Stimulated activated memory B cell treated with anti-CD40 and anti-IgM and Interleukin-4, amounts not matched to agents 10 μg/mL and 1 μg/mL and 100 μg/mL, for 72 hours (primary cell): ENCODE results near the gene TLE4.
"Not testable (repeated sequence)": the region's sequence is repeated elsewhere in the genome, so short reads cannot be mapped to it uniquely, and the experiment has no call there.

Experiments used
- ATAC-seq: fragments of 150-1000 bp; cut with Tn5 transposase; 2 replicates; pipeline ENCODE4 v1.10.0; 2021
- H3K27ac Mint-ChIP-seq: one replicate; pipeline ENCODE4 v1.8.0; 2022; ENCODE audit warnings: mild to moderate bottlenecking, mixed read lengths
- H3K27me3 Mint-ChIP-seq: one replicate; pipeline ENCODE4 v1.8.0; 2022; ENCODE audit warnings: mixed read lengths
- H3K36me3 Mint-ChIP-seq: one replicate; pipeline ENCODE4 v1.8.0; 2022; ENCODE audit warnings: mixed read lengths
- H3K4me1 Mint-ChIP-seq: one replicate; pipeline ENCODE4 v1.8.0; 2022; ENCODE audit warnings: mixed read lengths
- H3K4me3 Mint-ChIP-seq: one replicate; pipeline ENCODE4 v1.8.0; 2022; ENCODE audit warnings: mild to moderate bottlenecking, moderate library complexity, mixed read lengths
- H3K9me3 Mint-ChIP-seq: one replicate; pipeline ENCODE4 v1.8.0; 2022; ENCODE audit warnings: mixed read lengths

TLE4 gene

GRCh38 chr9:79632705-79633104 lies 60.9 kb downstream of the TLE4 start:
- no peak for ATAC-seq
- Mint-ChIP-seq H3K9me3 (no peaks in the 10 kb centered on the region), H3K4me1 (peaks cover 66% of the 10 kb centered on the region), H3K27me3 (no peaks in the 10 kb centered on the region), H3K4me3 (no peak overlapping the region), H3K27ac (no peak overlapping the region), H3K36me3 (peaks cover 56% of the 10 kb centered on the region)

GRCh38 chr9:79633558-79633957 lies 61.8 kb downstream of the TLE4 start:
- Mint-ChIP-seq H3K36me3 (peaks cover 56% of the 10 kb centered on the region), H3K9me3 (no peaks in the 10 kb centered on the region), H3K27ac (no peak overlapping the region), H3K27me3 (no peaks in the 10 kb centered on the region), H3K4me1 (peaks cover 57% of the 10 kb centered on the region), H3K4me3 (no peak overlapping the region)
- ATAC-seq, result no peak

GRCh38 chr9:79637177-79637925 lies 65.6 kb downstream of the TLE4 start:
- Mint-ChIP-seq H3K36me3 (peaks cover 80% of the 10 kb centered on the region), H3K27ac (no peak overlapping the region), H3K9me3 (peaks cover 3% of the 10 kb centered on the region), H3K4me3 (no peak overlapping the region), H3K27me3 (no peaks in the 10 kb centered on the region), H3K4me1 (peaks cover 34% of the 10 kb centered on the region)
- ATAC-seq, result no peak

- ATAC-seq, result no peak
- H3K27me3 Mint-ChIP-seq, result no peaks in the 10 kb centered on the region
- no peak overlapping the region for H3K4me3 Mint-ChIP-seq
- peaks cover 79% of the 10 kb centered on the region for H3K36me3 Mint-ChIP-seq
- H3K4me1 Mint-ChIP-seq, result peaks cover 22% of the 10 kb centered on the region
- H3K9me3 Mint-ChIP-seq, result peaks cover 8% of the 10 kb centered on the region
- no peak overlapping the region for H3K27ac Mint-ChIP-seq
Observed at GRCh38 chr9:79638806-79639205, 67.0 kb downstream of the TLE4 start.

GRCh38 chr9:79639354-79639753 lies 67.6 kb downstream of the TLE4 start:
- Mint-ChIP-seq H3K27me3 (no peaks in the 10 kb centered on the region), H3K4me3 (no peak overlapping the region), H3K36me3 (peaks cover 85% of the 10 kb centered on the region), H3K9me3 (peaks cover 12% of the 10 kb centered on the region), H3K4me1 (peaks cover 22% of the 10 kb centered on the region), H3K27ac (no peak overlapping the region)
- ATAC-seq, result no peak

- peaks cover 14% of the 10 kb centered on the region for H3K9me3 Mint-ChIP-seq
- H3K4me3 Mint-ChIP-seq, ATAC-seq, H3K27ac Mint-ChIP-seq, H3K27me3 Mint-ChIP-seq: not testable (repeated sequence)
- peaks cover 24% of the 10 kb centered on the region for H3K4me1 Mint-ChIP-seq
- peaks cover 91% of the 10 kb centered on the region for H3K36me3 Mint-ChIP-seq
Observed at GRCh38 chr9:79640067-79640466, 68.3 kb downstream of the TLE4 start.

GRCh38 chr9:79641070-79641469 lies 69.3 kb downstream of the TLE4 start:
- ATAC-seq, result no peak
- Mint-ChIP-seq H3K4me3 (no peak overlapping the region), H3K4me1 (peaks cover 15% of the 10 kb centered on the region), H3K9me3 (peaks cover 14% of the 10 kb centered on the region), H3K27me3 (no peaks in the 10 kb centered on the region), H3K27ac (no peak overlapping the region), H3K36me3 (peaks cover 84% of the 10 kb centered on the region)

GRCh38 chr9:79642671-79643070 lies 70.9 kb downstream of the TLE4 start:
- H3K27ac Mint-ChIP-seq, result no peak overlapping the region
- ATAC-seq, result no peak
- peaks cover 69% of the 10 kb centered on the region for H3K36me3 Mint-ChIP-seq
- peaks cover 14% of the 10 kb centered on the region for H3K9me3 Mint-ChIP-seq
- peaks cover 11% of the 10 kb centered on the region for H3K4me1 Mint-ChIP-seq
- no peaks in the 10 kb centered on the region for H3K27me3 Mint-ChIP-seq
- H3K4me3 Mint-ChIP-seq, result no peak overlapping the region

- H3K36me3 Mint-ChIP-seq, result peaks cover 55% of the 10 kb centered on the region
- H3K9me3 Mint-ChIP-seq, result peaks cover 11% of the 10 kb centered on the region
- ATAC-seq, result no peak
- no peak overlapping the region for H3K27ac Mint-ChIP-seq
- H3K4me3 Mint-ChIP-seq, result no peak overlapping the region
- no peaks in the 10 kb centered on the region for H3K27me3 Mint-ChIP-seq
- peaks cover 11% of the 10 kb centered on the region for H3K4me1 Mint-ChIP-seq
Observed at GRCh38 chr9:79644048-79644447, 72.3 kb downstream of the TLE4 start.

- H3K27ac Mint-ChIP-seq, result no peak overlapping the region
- H3K9me3 Mint-ChIP-seq, result peaks cover 11% of the 10 kb centered on the region
- no peak for ATAC-seq
- peaks cover 52% of the 10 kb centered on the region for H3K36me3 Mint-ChIP-seq
- H3K4me3 Mint-ChIP-seq, result no peak overlapping the region
- H3K27me3 Mint-ChIP-seq, result no peaks in the 10 kb centered on the region
- H3K4me1 Mint-ChIP-seq, result peaks cover 10% of the 10 kb centered on the region
Observed at GRCh38 chr9:79644601-79645000, 72.8 kb downstream of the TLE4 start.

- no peak for ATAC-seq
Observed at GRCh38 chr9:79645110-79645509, 73.3 kb downstream of the TLE4 start.

GRCh38 chr9:79646096-79646495 lies 74.3 kb downstream of the TLE4 start:
- no peak for ATAC-seq
- no peaks in the 10 kb centered on the region for H3K27me3 Mint-ChIP-seq
- no peak overlapping the region for H3K4me3 Mint-ChIP-seq
- peaks cover 40% of the 10 kb centered on the region for H3K36me3 Mint-ChIP-seq
- no peak overlapping the region for H3K27ac Mint-ChIP-seq
- H3K4me1 Mint-ChIP-seq, result peaks cover 5% of the 10 kb centered on the region
- peaks cover 11% of the 10 kb centered on the region for H3K9me3 Mint-ChIP-seq

More at GRCh38 chr9:79645110-79645509, 73.3 kb downstream of the TLE4 start:
- Mint-ChIP-seq H3K27me3 (no peaks in the 10 kb centered on the region), H3K4me3 (no peak overlapping the region), H3K4me1 (peaks cover 5% of the 10 kb centered on the region), H3K9me3 (peaks cover 11% of the 10 kb centered on the region), H3K27ac (no peak overlapping the region), H3K36me3 (peaks cover 47% of the 10 kb centered on the region)

- H3K36me3 Mint-ChIP-seq, result peaks cover 13% of the 10 kb centered on the region
- H3K4me3 Mint-ChIP-seq, result no peak overlapping the region
- H3K4me1 Mint-ChIP-seq, result no peaks in the 10 kb centered on the region
- H3K27me3 Mint-ChIP-seq, result no peaks in the 10 kb centered on the region
- no peak for ATAC-seq
- H3K9me3 Mint-ChIP-seq, result no peaks in the 10 kb centered on the region
- no peak overlapping the region for H3K27ac Mint-ChIP-seq
Observed at GRCh38 chr9:79651251-79651795, 79.6 kb downstream of the TLE4 start.

GRCh38 chr9:79652598-79652997 lies 80.8 kb downstream of the TLE4 start:
- H3K27ac Mint-ChIP-seq, result no peak overlapping the region
- H3K36me3 Mint-ChIP-seq, result peaks cover 26% of the 10 kb centered on the region
- no peaks in the 10 kb centered on the region for H3K9me3 Mint-ChIP-seq
- H3K4me3 Mint-ChIP-seq, result no peak overlapping the region
- ATAC-seq, result no peak
- H3K27me3 Mint-ChIP-seq, result no peaks in the 10 kb centered on the region
- no peaks in the 10 kb centered on the region for H3K4me1 Mint-ChIP-seq

- peaks cover 36% of the 10 kb centered on the region for H3K36me3 Mint-ChIP-seq
- H3K4me1 Mint-ChIP-seq, H3K27me3 Mint-ChIP-seq, H3K4me3 Mint-ChIP-seq, ATAC-seq, H3K9me3 Mint-ChIP-seq, H3K27ac Mint-ChIP-seq: not testable (repeated sequence)
Observed at GRCh38 chr9:79654591-79655382, 83.0 kb downstream of the TLE4 start.
